Breast epithelium (tissue), 4 donors: ENCODE data around the gene PFDN2. TPM values are rescaled to one million over a fixed set of nuclear protein-coding genes. Genes with fewer than 3 reads are reported as not detected.

ENCODE experiments used
- DNase-seq, 2 donors: peaks; one replicate each; pipeline ENCODE4 v3.0.0-alpha.2; 2019; ENCODE audit warnings: low spot score in 2 of 2
- H3K27ac ChIP-seq, 2 donors: fragments of 200-600 bp; sonication (generic) in 1 of 2; one replicate each; pipeline ENCODE4 v1.5.1; 2016 to 2019; ENCODE audit warnings: mild to moderate bottlenecking in 1 of 2
- H3K27me3 ChIP-seq, 2 donors: fragments of 200-600 bp; sonication (generic) in 1 of 2; one replicate each; pipeline versions ENCODE4 v1.5.1 to v1.6.0; 2017 to 2019; ENCODE audit warnings: control low read depth in 1 of 2, mild to moderate bottlenecking in 1 of 2
- H3K36me3 ChIP-seq: fragments of 200-600 bp; one replicate; pipeline ENCODE4 v1.5.1; 2019
- H3K4me1 ChIP-seq, 2 donors: fragments of 200-600 bp; sonication (generic); one replicate each; pipeline ENCODE4 v1.5.1; 2016 to 2019; ENCODE audit warnings: control low read depth in 1 of 2
- H3K4me3 ChIP-seq, 3 donors: fragments of 200-600 bp; sonication (generic); 1 replicate in 2 of 3; 2 replicates in 1 of 3; pipeline ENCODE4 v1.5.1; 2016 to 2019; ENCODE audit warnings: mild to moderate bottlenecking in 3 of 3, moderate library complexity in 2 of 3
- H3K9me3 ChIP-seq, 2 donors: fragments of 200-600 bp; sonication (generic) in 1 of 2; one replicate each; pipeline ENCODE4 v1.5.1; 2016 to 2019; ENCODE audit warnings: control low read depth in 1 of 2
- CTCF ChIP-seq, 3 donors: fragments of 450-650 bp; IDR thresholded peaks; one replicate each; pipeline ENCODE4 v1.5.1; 2016 to 2017; ENCODE audit warnings: antibody characterized with exemption in 3 of 3, mild to moderate bottlenecking in 3 of 3, moderate library complexity in 3 of 3
- POLR2A ChIP-seq: fragments of 450-650 bp; IDR thresholded peaks from one replicate; pipeline ENCODE4 v1.6.1; 2016; ENCODE audit warnings: antibody characterized with exemption, mild to moderate bottlenecking, moderate library complexity
- POLR2AphosphoS5 ChIP-seq, 3 donors: sonication (generic); formaldehyde crosslinking; IDR thresholded peaks; one replicate each; pipeline ENCODE4 v1.6.1; 2017; ENCODE audit warnings: antibody characterized with exemption in 3 of 3
- intact Hi-C: fragments of 100-400 bp; cut with DNase I; formaldehyde crosslinking; loops from one replicate; pipeline ENCODE4 v1.15.1; 2023; ENCODE audit warnings: low total_unique reads
- total RNA-seq, 3 donors: library from RNA; depleted of rRNA; stranded (reverse); fragments of >200 nt; gene quantifications; one replicate each; pipeline ENCODE4 v1.1.0, GENCODE V29; 2016

The PFDN2 gene
- total RNA-seq, 3 donors from 2014 or later: 32.5 to 50.1 (median 37.0) TPM

GRCh38 chr1:161083748-161084596, 33.9 kb downstream of the PFDN2 start:
- H3K27me3 ChIP-seq: no peaks in the 10 kb centered on the region
- no peaks in the 10 kb centered on the region for H3K36me3 ChIP-seq
- no peak for DNase-seq
- peak overlapping the region in 1 of 3 donors; percentile 44 for H3K4me3 ChIP-seq
- intact Hi-C loops: no loop called here
- no peak for TF ChIP-seq POLR2A
- TF ChIP-seq CTCF (IDR thresholded peaks at IDR 0.05): no peak
- no peak for TF ChIP-seq POLR2AphosphoS5 (IDR thresholded peaks at IDR 0.05)
- peaks cover 0 to 15% of the 10 kb centered on the region in 2 donors for H3K4me1 ChIP-seq
- H3K27ac ChIP-seq: peak overlapping the region; percentile 92 to 98
- no peaks in the 10 kb centered on the region for H3K9me3 ChIP-seq

- no peaks in the 10 kb centered on the region for H3K36me3 ChIP-seq
- H3K4me3 ChIP-seq: peak overlapping the region in 2 of 3 donors; percentile 9 to 44
- H3K9me3 ChIP-seq: no peaks in the 10 kb centered on the region
- no peaks in the 10 kb centered on the region for H3K27me3 ChIP-seq
- TF ChIP-seq POLR2A: peak; percentile 24
- peak; percentile 56 to 93 (median 84) for TF ChIP-seq POLR2AphosphoS5 (IDR thresholded peaks at IDR 0.05)
- TF ChIP-seq CTCF (IDR thresholded peaks at IDR 0.05): peak in 1 of 3 donors; percentile 41
- H3K27ac ChIP-seq: peak overlapping the region; percentile 92 to 98
- intact Hi-C loops: no loop called here
- DNase-seq: peak; percentile 94 to 96
- peaks cover 0 to 15% of the 10 kb centered on the region in 2 donors for H3K4me1 ChIP-seq
Observed at GRCh38 chr1:161082996-161083747, 34.7 kb downstream of the PFDN2 start.

- Histone ChIP-seq H3K9me3 (no peaks in the 10 kb centered on the region), H3K4me1 (peaks cover 0 to 15% of the 10 kb centered on the region in 2 donors), H3K4me3 (peak overlapping the region in 1 of 3 donors; percentile 44), H3K27me3 (no peaks in the 10 kb centered on the region), H3K27ac (peak overlapping the region; percentile 92 to 98), H3K36me3 (no peaks in the 10 kb centered on the region)
- no peak for DNase-seq
- TF ChIP-seq CTCF (IDR thresholded peaks at IDR 0.05) (no peak), POLR2AphosphoS5 (IDR thresholded peaks at IDR 0.05) (no peak), POLR2A (no peak)
- intact Hi-C loops: no loop called here
Observed at GRCh38 chr1:161082483-161082882, 35.4 kb downstream of the PFDN2 start.

GRCh38 chr1:161081519-161081918, 36.3 kb downstream of the PFDN2 start:
- no peak for DNase-seq
- intact Hi-C loops: no loop called here
- Histone ChIP-seq H3K36me3 (no peaks in the 10 kb centered on the region), H3K27me3 (no peaks in the 10 kb centered on the region), H3K4me3 (no peak overlapping the region), H3K9me3 (no peaks in the 10 kb centered on the region), H3K27ac (peak overlapping the region; percentile 92 to 98), H3K4me1 (peaks cover 0 to 15% of the 10 kb centered on the region in 2 donors)
- no peak for TF ChIP-seq POLR2AphosphoS5 (IDR thresholded peaks at IDR 0.05)
- no peak for TF ChIP-seq POLR2A
- no peak for TF ChIP-seq CTCF (IDR thresholded peaks at IDR 0.05)
